Neural cell (in vitro differentiated cells): ENCODE data around the gene PPP3CA. TPM values are rescaled to one million over a fixed set of nuclear protein-coding genes. Genes with fewer than 3 reads are reported as not detected.

ENCODE experiments used
- H2AFZ ChIP-seq: fragments of 200-600, 300-800 bp; sonication (generic), shearing (Covaris generic); 2 replicates; pipeline ENCODE4 v1.6.0; 2014; ENCODE audit warnings: low read depth, mild to moderate bottlenecking, antibody characterized with exemption, low read length, moderate library complexity
- H3F3A ChIP-seq: fragments of 200-600 bp; shearing (Covaris generic); 2 replicates; pipeline ENCODE4 v1.6.1; 2016; ENCODE audit warnings: mild to moderate bottlenecking, moderate library complexity, mixed read lengths, antibody characterized with exemption, low read length; ENCODE audit not compliant: insufficient read depth, poor library complexity, severe bottlenecking
- H3K27ac ChIP-seq: fragments of 200-600, 300-800 bp; sonication (generic), shearing (Covaris generic); 2 replicates; pipeline ENCODE4 v1.5.1; 2014; ENCODE audit warnings: mild to moderate bottlenecking, low read length, moderate library complexity
- H3K27me3 ChIP-seq: fragments of 300-800, 200-600 bp; sonication (generic), shearing (Covaris generic); 2 replicates; pipeline ENCODE4 v1.6.0; 2014; ENCODE audit warnings: mild to moderate bottlenecking, low read depth, low read length, moderate library complexity; ENCODE audit not compliant: insufficient read depth
- H3K36me3 ChIP-seq: fragments of 300-800, 200-600 bp; sonication (generic), shearing (Covaris generic); 2 replicates; pipeline ENCODE4 v1.5.1; 2014; ENCODE audit warnings: mild to moderate bottlenecking, antibody characterized with exemption, low read length, moderate library complexity; ENCODE audit not compliant: insufficient read depth
- H3K4me2 ChIP-seq: fragments of 300-800, 200-600 bp; sonication (generic), shearing (Covaris generic); 2 replicates; pipeline ENCODE4 v1.6.0; 2014; ENCODE audit warnings: mild to moderate bottlenecking, low read length
- H3K4me3 ChIP-seq: fragments of 300-800, 200-600 bp; sonication (generic), shearing (Covaris generic); 2 replicates; pipeline ENCODE4 v1.5.1; 2014; ENCODE audit warnings: mild to moderate bottlenecking, low read length, moderate library complexity
- H3K79me2 ChIP-seq: fragments of 200-600 bp; shearing (Covaris generic); replicated peaks from 2 replicates; pipeline ENCODE4 v1.6.0; 2014; ENCODE audit warnings: mild to moderate bottlenecking, low read length, moderate library complexity; ENCODE audit not compliant: insufficient read depth
- H3K9ac ChIP-seq: fragments of 300-800, 200-600 bp; sonication (generic), shearing (Covaris generic); 2 replicates; pipeline ENCODE4 v1.6.1; 2016; ENCODE audit warnings: mild to moderate bottlenecking, low read length, mixed read lengths
- H3K9me2 ChIP-seq: fragments of 200-600 bp; shearing (Covaris generic); 2 replicates; pipeline ENCODE4 v1.6.1; 2016; ENCODE audit warnings: mild to moderate bottlenecking, low read length, mixed read lengths; ENCODE audit not compliant: insufficient read depth
- H3K9me3 ChIP-seq: fragments of 200-600, 300-800 bp; sonication (generic), shearing (Covaris generic); 2 replicates; pipeline ENCODE4 v1.6.1; 2016; ENCODE audit warnings: mild to moderate bottlenecking, mixed run types, low read length, moderate library complexity, mixed read lengths
- H4K20me1 ChIP-seq: fragments of 200-600 bp; shearing (Covaris generic); 2 replicates; pipeline ENCODE4 v1.6.1; 2016; ENCODE audit warnings: mild to moderate bottlenecking, mixed run types; ENCODE audit not compliant: insufficient read depth
- CTCF ChIP-seq: fragments of 450-650 bp; IDR thresholded peaks from 2 replicates; pipeline ENCODE4 v1.5.1; 2014; ENCODE audit warnings: antibody characterized with exemption, mild to moderate bottlenecking, moderate library complexity; ENCODE audit not compliant: poor library complexity, severe bottlenecking
- EP300 ChIP-seq: fragments of 450-650 bp; conservative IDR thresholded peaks from 2 replicates; pipeline ENCODE4 v1.6.1; 2014; ENCODE audit warnings: antibody characterized with exemption, mild to moderate bottlenecking, moderate library complexity; ENCODE audit not compliant: poor library complexity, severe bottlenecking
- EZH2 ChIP-seq: fragments of 200-600, 300-800 bp; shearing (Covaris generic), sonication (generic); IDR thresholded peaks from 2 replicates; pipeline ENCODE4 v1.6.1; 2014; ENCODE audit warnings: antibody characterized with exemption, low read length, borderline replicate concordance, mild to moderate bottlenecking; ENCODE audit not compliant: insufficient read depth, poor library complexity, severe bottlenecking
- MXI1 ChIP-seq: fragments of 450-650 bp; conservative IDR thresholded peaks from 2 replicates; pipeline ENCODE4 v1.6.1; 2014; ENCODE audit warnings: antibody characterized with exemption, mild to moderate bottlenecking; ENCODE audit not compliant: poor library complexity, severe bottlenecking
- POLR2AphosphoS5 ChIP-seq: IDR thresholded peaks from 2 replicates; pipeline ENCODE4 v1.6.1; 2012
- RAD21 ChIP-seq: fragments of 450-650 bp; conservative IDR thresholded peaks from 2 replicates; pipeline ENCODE4 v1.6.1; 2014; ENCODE audit warnings: antibody characterized with exemption, mild to moderate bottlenecking, moderate library complexity
- REST ChIP-seq: IDR thresholded peaks from 2 replicates; pipeline ENCODE4 v1.6.1; 2012; ENCODE audit warnings: borderline replicate concordance
- TAF1 ChIP-seq: IDR thresholded peaks from 2 replicates; pipeline ENCODE4 v1.6.1; 2012; ENCODE audit warnings: low read depth
- polyA plus RNA-seq: library from polyadenylated mRNA; depleted of rRNA; stranded (reverse); fragments of >200 nt; gene quantifications from 2 replicates; pipeline ENCODE4 v1.2.3, GENCODE V29; 2014

PPP3CA gene
- polyA plus RNA-seq, 1 donor from 2014 or later, result 78.2 TPM

DNA sequence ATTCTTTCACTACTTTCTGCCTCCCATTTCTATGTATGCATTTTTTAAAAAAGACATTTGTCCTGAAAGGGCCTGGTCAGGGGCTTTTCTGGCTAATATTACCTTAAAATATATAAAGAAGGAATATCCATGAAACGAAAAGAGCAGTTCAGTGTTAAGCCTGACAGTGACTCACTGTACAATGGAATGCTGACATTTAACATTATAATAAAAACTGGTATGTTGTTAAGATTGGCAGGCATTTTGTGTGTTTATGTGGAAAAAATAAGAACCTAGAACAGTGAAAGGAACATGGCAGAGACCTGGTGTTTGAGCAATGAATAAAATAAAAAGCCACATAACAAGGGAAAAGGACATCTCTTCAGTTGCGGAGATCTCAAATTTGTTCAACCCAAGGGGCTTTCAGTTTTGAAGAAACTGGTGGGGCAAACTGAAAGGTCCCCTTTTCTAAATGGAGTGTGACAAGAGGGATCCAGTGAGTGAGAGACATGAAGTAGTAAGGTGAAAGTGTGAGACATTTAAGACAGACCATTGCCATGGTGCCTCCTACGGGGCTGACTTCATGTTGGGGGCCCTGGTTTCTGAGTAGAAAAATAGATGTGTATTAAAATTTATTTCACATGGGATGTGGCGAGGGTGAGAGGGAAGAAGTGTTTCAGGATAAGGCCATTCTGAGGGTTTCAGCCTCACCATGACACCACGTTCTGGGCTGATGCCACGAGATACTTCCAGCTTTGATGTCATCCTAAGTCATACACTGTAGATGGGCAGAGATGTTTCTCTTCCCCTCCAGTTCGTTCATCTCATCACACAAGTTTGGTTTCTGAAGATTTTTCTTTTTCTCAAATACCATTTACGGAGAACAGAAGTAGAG lies 324.9 kb downstream of the PPP3CA start:
- no peak overlapping the region for H3K27ac ChIP-seq
- no peaks in the 10 kb centered on the region for H3K9me2 ChIP-seq
- H4K20me1 ChIP-seq, result no peaks in the 10 kb centered on the region
- H3K9ac ChIP-seq, result no peak overlapping the region
- H3K4me2 ChIP-seq, result no peak overlapping the region
- H3K79me2 ChIP-seq, result no peaks in the 10 kb centered on the region
- H3K4me3 ChIP-seq, result no peak overlapping the region
- H3K36me3 ChIP-seq, result peaks cover 4% of the 10 kb centered on the region
- no peak for TF ChIP-seq RAD21
- no peak for TF ChIP-seq CTCF
- no peak for TF ChIP-seq EZH2
- TF ChIP-seq EP300, result no peak
- TF ChIP-seq MXI1, result no peak
- TF ChIP-seq POLR2AphosphoS5, result no peak
- no peaks in the 10 kb centered on the region for H3K9me3 ChIP-seq
- H3K27me3 ChIP-seq, result no peaks in the 10 kb centered on the region
- H3F3A ChIP-seq, result no peaks in the 10 kb centered on the region
- no peak overlapping the region for H2AFZ ChIP-seq

GRCh38 chr4:101020956-101021355 lies 326.4 kb downstream of the PPP3CA start:
- H3K4me3 ChIP-seq, result no peak overlapping the region

More at GRCh38 chr4:101020956-101021355, 326.4 kb downstream of the PPP3CA start:
- no peak overlapping the region for H3K4me2 ChIP-seq
- no peak overlapping the region for H2AFZ ChIP-seq
- no peak for TF ChIP-seq CTCF
- no peak for TF ChIP-seq REST
- TF ChIP-seq MXI1, result no peak
- no peak for TF ChIP-seq TAF1
- peak; percentile 12 for TF ChIP-seq POLR2AphosphoS5
- no peaks in the 10 kb centered on the region for H4K20me1 ChIP-seq
- H3K9ac ChIP-seq, result no peak overlapping the region
- H3K79me2 ChIP-seq, result no peaks in the 10 kb centered on the region
- no peak overlapping the region for H3K27ac ChIP-seq
- peaks cover 4% of the 10 kb centered on the region for H3K36me3 ChIP-seq
- no peaks in the 10 kb centered on the region for H3K9me2 ChIP-seq
- H3F3A ChIP-seq, result no peaks in the 10 kb centered on the region
- no peaks in the 10 kb centered on the region for H3K9me3 ChIP-seq
- no peaks in the 10 kb centered on the region for H3K27me3 ChIP-seq
